ENCODE measurements around the gene LRRC14B.

GRCh38 chr5:182126-182525 is 9.2 kb upstream of the LRRC14B start:
- TF ChIP-seq CTCF (IDR thresholded peaks at IDR 0.05): no peak
- TF ChIP-seq EP300 (IDR thresholded peaks at IDR 0.05): no peak
